HG03457 (cell line): ENCODE results near the gene STMN1.
A peak's percentile ranks its signal among the peaks of the same experiment; 100 is the strongest.

Source experiments
- ATAC-seq: cut with Tn5 transposase; IDR thresholded peaks from one replicate; pipeline ENCODE4 v1.9.1; 2021; ENCODE audit warnings: moderate number of reproducible peaks; ENCODE audit not compliant: unreplicated experiment

The STMN1 gene

GRCh38 chr1:25871704-25872494 is 34.3 kb downstream of the STMN1 start:
- no peak for ATAC-seq

GRCh38 chr1:25871086-25871703 is 35.0 kb downstream of the STMN1 start:
- ATAC-seq: no peak

- ATAC-seq: no peak
These were observed 35.6 kb downstream of the STMN1 start for GRCh38 chr1:25870614-25871013.

- ATAC-seq: no peak
These were observed 36.2 kb downstream of the STMN1 start for GRCh38 chr1:25869909-25870606.

- ATAC-seq: no peak
These were observed 38.8 kb downstream of the STMN1 start for GRCh38 chr1:25867210-25867991.

GRCh38 chr1:25866288-25866687 is 39.9 kb downstream of the STMN1 start:
- no peak for ATAC-seq

- ATAC-seq: no peak
These were observed 41.8 kb downstream of the STMN1 start for GRCh38 chr1:25864434-25864833.

GRCh38 chr1:25863486-25864262 is 42.5 kb downstream of the STMN1 start:
- no peak for ATAC-seq

- no peak for ATAC-seq
These were observed 43.3 kb downstream of the STMN1 start for GRCh38 chr1:25862785-25863485.

GRCh38 chr1:25861316-25862286 is 44.6 kb downstream of the STMN1 start:
- no peak for ATAC-seq

GRCh38 chr1:25858906-25859789 is 47.1 kb downstream of the STMN1 start, which contains the start of gene AUNIP:
Gene AUNIP, minus strand, starts transcription at chr1:25859457. Its CDS starts 100 bp downstream, at chr1:25859357.
- peak; percentile 66 for ATAC-seq

GRCh38 chr1:25858494-25858893 is 47.7 kb downstream of the STMN1 start:
- no peak for ATAC-seq

GRCh38 chr1:25856856-25857255 is 49.4 kb downstream of the STMN1 start:
- no peak for ATAC-seq

- ATAC-seq: no peak
These were observed 51.7 kb downstream of the STMN1 start for GRCh38 chr1:25854554-25854953.
